HepG2 (cell line): Measurements from ENCODE around the gene ANP32B. TPM values are rescaled to one million over a fixed set of nuclear protein-coding genes. Genes with fewer than 3 reads are reported as not detected.

ENCODE experiments used
- GMEB1 ChIP-seq: sonication (generic); formaldehyde crosslinking; IDR thresholded peaks from 2 replicates; pipeline ENCODE4 v1.5.1; 2020; ENCODE audit warnings: missing genetic modification reagents, mild to moderate bottlenecking, borderline replicate concordance
- HNRNPK ChIP-seq: fragments of 200-400 bp; formaldehyde crosslinking; IDR thresholded peaks from 2 replicates; pipeline ENCODE4 v1.6.1; 2018; ENCODE audit warnings: low read length, low read depth, moderate library complexity, mild to moderate bottlenecking; ENCODE audit not compliant: poor library complexity, severe bottlenecking
- HOMEZ ChIP-seq: IDR thresholded peaks from 2 replicates; pipeline ENCODE4 v1.6.1; 2016; ENCODE audit warnings: low read depth
- IRF9 ChIP-seq: sonication (generic); formaldehyde crosslinking; IDR thresholded peaks from 2 replicates; pipeline ENCODE4 v1.8.0; 2022; ENCODE audit warnings: missing genetic modification reagents, mild to moderate bottlenecking, borderline replicate concordance
- MAFK ChIP-seq, 2 experiments: IDR thresholded peaks in 1 of 2; conservative IDR thresholded peaks in 1 of 2; 2 replicates each; pipeline ENCODE4 v1.6.1; 2011; ENCODE audit warnings: improper control_type of control experiment in 2 of 2, low read length in 2 of 2
- POLR2AphosphoS5 ChIP-seq: IDR thresholded peaks from 2 replicates; pipeline ENCODE4 v1.6.1; 2012; ENCODE audit warnings: low read depth, low read length
- RELA ChIP-seq: sonication (generic); formaldehyde crosslinking; IDR thresholded peaks from 2 replicates; pipeline ENCODE4 v1.4.0; 2020; ENCODE audit warnings: missing genetic modification reagents
- SALL2 ChIP-seq: sonication (generic); formaldehyde crosslinking; IDR thresholded peaks from 2 replicates; pipeline ENCODE4 v1.8.1; 2023; ENCODE audit warnings: mild to moderate bottlenecking, missing genetic modification reagents, inconsistent platforms
- SETDB1 ChIP-seq: sonication (generic); formaldehyde crosslinking; IDR thresholded peaks from 2 replicates; pipeline ENCODE4 v1.5.1; 2020; ENCODE audit warnings: missing genetic modification reagents, mild to moderate bottlenecking, borderline replicate concordance
- SNAI1 ChIP-seq: sonication (generic); formaldehyde crosslinking; IDR thresholded peaks from 2 replicates; pipeline ENCODE4 v1.5.0; 2020; ENCODE audit warnings: mild to moderate bottlenecking, missing genetic modification reagents, borderline replicate concordance
- SP1 ChIP-seq, 2 experiments: fragments of 450-650 bp in 1 of 2; sonication (generic) in 1 of 2; formaldehyde crosslinking in 1 of 2; IDR thresholded peaks; 2 replicates each; pipeline versions ENCODE4 v1.4.0 to v1.6.1; 2016 to 2020; ENCODE audit warnings: missing genetic modification reagents in 1 of 2
- SRY ChIP-seq: sonication (generic); formaldehyde crosslinking; IDR thresholded peaks from 2 replicates; pipeline ENCODE4 v1.8.0; 2022; ENCODE audit warnings: mild to moderate bottlenecking, missing genetic modification reagents
- TGIF2 ChIP-seq: IDR thresholded peaks from 2 replicates; pipeline ENCODE4 v1.6.1; 2016; ENCODE audit warnings: control low read depth, missing compliant biosample characterization
- ZBTB2 ChIP-seq: sonication (generic); formaldehyde crosslinking; IDR thresholded peaks from 2 replicates; pipeline ENCODE4 v1.8.0; 2022; ENCODE audit warnings: low read depth, missing genetic modification reagents
- ZFP36 ChIP-seq: fragments of 150-350 bp; IDR thresholded peaks from 2 replicates; pipeline ENCODE4 v1.6.1; 2018; ENCODE audit warnings: borderline replicate concordance, low read length, low read depth; ENCODE audit not compliant: partially characterized antibody
- ZNF264 ChIP-seq: sonication (generic); formaldehyde crosslinking; IDR thresholded peaks from 2 replicates; pipeline ENCODE4 v1.4.0; 2020; ENCODE audit warnings: missing genetic modification reagents
- ZNF280B ChIP-seq: sonication (generic); formaldehyde crosslinking; IDR thresholded peaks from 2 replicates; pipeline ENCODE4 v1.5.0; 2020; ENCODE audit warnings: missing genetic modification reagents, mild to moderate bottlenecking, borderline replicate concordance
- ZNF343 ChIP-seq: sonication (generic); formaldehyde crosslinking; IDR thresholded peaks from 2 replicates; pipeline ENCODE4 v1.4.0; 2020; ENCODE audit warnings: mild to moderate bottlenecking, missing genetic modification reagents
- ZNF557 ChIP-seq: sonication (generic); formaldehyde crosslinking; IDR thresholded peaks from 2 replicates; pipeline ENCODE4 v1.4.0; 2020; ENCODE audit warnings: missing genetic modification reagents
- ZNF616 ChIP-seq: sonication (generic); formaldehyde crosslinking; IDR thresholded peaks from 2 replicates; pipeline ENCODE4 v1.5.0; 2020; ENCODE audit warnings: low read depth, mild to moderate bottlenecking, missing genetic modification reagents
- ZNF747 ChIP-seq: sonication (generic); formaldehyde crosslinking; IDR thresholded peaks from 2 replicates; pipeline ENCODE4 v1.8.1; 2023; ENCODE audit warnings: missing genetic modification reagents, mild to moderate bottlenecking, borderline replicate concordance
- polyA plus RNA-seq, 8 experiments: library from polyadenylated mRNA; depleted of rRNA in 3 of 8; stranded (reverse) in 7 of 8; unstranded in 1 of 8; fragments of >200 nt; fragmentation: Illumina TruSeq in 4 of 8; extraction: Trizol in 4 of 8; gene quantifications; 2 replicates each; pipeline versions ENCODE4 v1.2.1 to v1.2.3, GENCODE V29; 2011 to 2016; ENCODE audit warnings: low read depth in 4 of 8, missing spikeins in 1 of 8, mixed read lengths in 1 of 8; ENCODE audit not compliant: insufficient read depth in 1 of 8
- total RNA-seq, 5 experiments: library from RNA; depleted of rRNA; stranded (reverse); fragments of >200 nt; fragmentation: Illumina TruSeq; extraction: Trizol; gene quantifications; 2 replicates each; pipeline ENCODE4 v1.2.3, GENCODE V29; 2016; ENCODE audit warnings: low read depth in 1 of 5

The ANP32B gene
- total and polyA plus RNA-seq, 2 of the 13 experiments (the other 11 are each of a cell fraction or from before 2014, with no cell fraction given), result 22.1 to 37.5 TPM

- TF ChIP-seq IRF9 (CRISPR knock-in tag) (peak; percentile 70; the same call in 1 of the 2 replicates), MAFK (conservative IDR thresholded peaks at IDR 0.05 in 1 of 2, IDR thresholded peaks at IDR 0.05 in 1 of 2; ENCODE audit: low read length in 2 of 2) (no peak), ZNF343 (no peak), ZNF264 (CRISPR knock-in tag) (peak; percentile 63; the same call in 1 of the 2 replicates), ZNF280B (CRISPR knock-in tag) (peak; percentile 20; the same call in 1 of the 2 replicates), POLR2AphosphoS5 (peak; percentile 50), SALL2 (CRISPR knock-in tag) (no peak; the same call in 1 of the 2 replicates), SP1 (IDR thresholded peaks at IDR 0.05) (no peak), SP1 (CRISPR knock-in tag; IDR thresholded peaks at IDR 0.05) (no peak; the same call in 1 of the 2 replicates), GMEB1 (CRISPR knock-in tag) (peak; percentile 52), RELA (no peak), TGIF2 (no peak), ZNF747 (CRISPR knock-in tag) (no peak), ZBTB2 (peak; percentile 81; the same call in 1 of the 2 replicates), SETDB1 (CRISPR knock-in tag) (no peak), HOMEZ (CRISPR knock-in tag) (no peak), ZFP36 (no peak), ZNF616 (CRISPR knock-in tag) (no peak), HNRNPK (no peak), SNAI1 (CRISPR knock-in tag) (no peak; the same call in 1 of the 2 replicates), SRY (CRISPR knock-in tag) (0 out of 2 replicates have a peak, but pooled peaks have one; percentile 34), ZNF557 (CRISPR knock-in tag) (no peak)
Observed at GRCh38 chr9:97982683-97983588, at the start of gene ANP32B (continued).
